Lower lobe of right lung (tissue), 2 donors: Measurements from ENCODE around the gene AMOT. TPM values are rescaled to one million over a fixed set of nuclear protein-coding genes. Genes with fewer than 3 reads are reported as not detected.

Experiments used
- ATAC-seq, 2 donors: fragments of 200-7000 bp; cut with Tn5 transposase; one replicate each; pipeline ENCODE4 v1.9.1; 2020 to 2022; ENCODE audit warnings: mild to moderate bottlenecking in 2 of 2, moderate library complexity in 2 of 2
- DNase-seq: peaks from one replicate; pipeline ENCODE4 v3.0.0-alpha.2; 2020
- H3K27ac ChIP-seq: fragments of 200-600 bp; one replicate; pipeline ENCODE4 v1.8.0; 2022
- H3K27me3 ChIP-seq: fragments of 200-600 bp; one replicate; pipeline ENCODE4 v1.8.0; 2022; ENCODE audit warnings: low read depth
- H3K36me3 ChIP-seq: fragments of 200-600 bp; one replicate; pipeline ENCODE4 v1.8.0; 2022; ENCODE audit warnings: mild to moderate bottlenecking
- H3K4me1 ChIP-seq: fragments of 200-600 bp; one replicate; pipeline ENCODE4 v1.8.0; 2022
- H3K4me3 ChIP-seq: fragments of 200-600 bp; one replicate; pipeline ENCODE4 v1.8.0; 2022; ENCODE audit warnings: mild to moderate bottlenecking
- H3K9me3 ChIP-seq: fragments of 200-600 bp; one replicate; pipeline ENCODE4 v1.8.0; 2022
- intact Hi-C: fragments of 100-400 bp; cut with DNase I; formaldehyde crosslinking; loops from one replicate; pipeline ENCODE4 v1.11.0; 2022
- total RNA-seq: library from RNA; stranded (reverse); fragmentation: NEBNext Ultra II Directional; extraction: Animal tissue kit (Norgen Biotek cat#: 25700); gene quantifications from one replicate; pipeline ENCODE4 v1.2.1, GENCODE V29; 2021
- TF ChIP-seq, protein P1 (sequence below): fragments of 200-600 bp; IDR thresholded peaks from one replicate; pipeline ENCODE4 v1.8.0; 2022; ENCODE audit warnings: antibody characterized with exemption, mild to moderate bottlenecking
- donor health status: DM: no; HTN: yes; CAD: no; lungs with severe emphysema.

Gene AMOT
- total RNA-seq, 1 donor from 2014 or later, result 12.4 TPM

- Histone ChIP-seq H3K4me1 (no peaks in the 10 kb centered on the region), H3K27ac (no peak overlapping the region), H3K9me3 (no peaks in the 10 kb centered on the region), H3K36me3 (no peaks in the 10 kb centered on the region), H3K4me3 (no peak overlapping the region), H3K27me3 (no peaks in the 10 kb centered on the region)
- no peak for ATAC-seq
- TF ChIP-seq, protein P1, sequence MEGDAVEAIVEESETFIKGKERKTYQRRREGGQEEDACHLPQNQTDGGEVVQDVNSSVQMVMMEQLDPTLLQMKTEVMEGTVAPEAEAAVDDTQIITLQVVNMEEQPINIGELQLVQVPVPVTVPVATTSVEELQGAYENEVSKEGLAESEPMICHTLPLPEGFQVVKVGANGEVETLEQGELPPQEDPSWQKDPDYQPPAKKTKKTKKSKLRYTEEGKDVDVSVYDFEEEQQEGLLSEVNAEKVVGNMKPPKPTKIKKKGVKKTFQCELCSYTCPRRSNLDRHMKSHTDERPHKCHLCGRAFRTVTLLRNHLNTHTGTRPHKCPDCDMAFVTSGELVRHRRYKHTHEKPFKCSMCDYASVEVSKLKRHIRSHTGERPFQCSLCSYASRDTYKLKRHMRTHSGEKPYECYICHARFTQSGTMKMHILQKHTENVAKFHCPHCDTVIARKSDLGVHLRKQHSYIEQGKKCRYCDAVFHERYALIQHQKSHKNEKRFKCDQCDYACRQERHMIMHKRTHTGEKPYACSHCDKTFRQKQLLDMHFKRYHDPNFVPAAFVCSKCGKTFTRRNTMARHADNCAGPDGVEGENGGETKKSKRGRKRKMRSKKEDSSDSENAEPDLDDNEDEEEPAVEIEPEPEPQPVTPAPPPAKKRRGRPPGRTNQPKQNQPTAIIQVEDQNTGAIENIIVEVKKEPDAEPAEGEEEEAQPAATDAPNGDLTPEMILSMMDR, result no peak
- no peak for DNase-seq
- intact Hi-C loops, result no loop called here
Measured at GRCh38 chrX:112735147-112735546, 105.5 kb downstream of the AMOT start.

- Histone ChIP-seq H3K4me3 (no peak overlapping the region), H3K4me1 (no peaks in the 10 kb centered on the region), H3K36me3 (no peaks in the 10 kb centered on the region), H3K9me3 (no peaks in the 10 kb centered on the region), H3K27ac (no peak overlapping the region), H3K27me3 (no peaks in the 10 kb centered on the region)
- DNase-seq, result no peak
- TF ChIP-seq, protein P1, result no peak
- intact Hi-C loops, result no loop called here
- ATAC-seq, result no peak
Measured at GRCh38 chrX:112734290-112734689, 106.3 kb downstream of the AMOT start.

- Histone ChIP-seq H3K27ac (no peak overlapping the region), H3K4me3 (no peak overlapping the region), H3K36me3 (no peaks in the 10 kb centered on the region), H3K9me3 (no peaks in the 10 kb centered on the region), H3K4me1 (no peaks in the 10 kb centered on the region), H3K27me3 (no peaks in the 10 kb centered on the region)
- TF ChIP-seq, protein P1, result no peak
- intact Hi-C loops, result no loop called here
- ATAC-seq (no peak), DNase-seq (no peak)
Measured at GRCh38 chrX:112731793-112732192, 108.8 kb downstream of the AMOT start.

Other genes with a start within 250 kb of the AMOT start
- gene LHFPL1, start 160.9 kb downstream of the AMOT start, total RNA-seq, result 0.59 TPM